ENCODE results near the gene ETFRF1.

The ETFRF1 gene

DNA sequence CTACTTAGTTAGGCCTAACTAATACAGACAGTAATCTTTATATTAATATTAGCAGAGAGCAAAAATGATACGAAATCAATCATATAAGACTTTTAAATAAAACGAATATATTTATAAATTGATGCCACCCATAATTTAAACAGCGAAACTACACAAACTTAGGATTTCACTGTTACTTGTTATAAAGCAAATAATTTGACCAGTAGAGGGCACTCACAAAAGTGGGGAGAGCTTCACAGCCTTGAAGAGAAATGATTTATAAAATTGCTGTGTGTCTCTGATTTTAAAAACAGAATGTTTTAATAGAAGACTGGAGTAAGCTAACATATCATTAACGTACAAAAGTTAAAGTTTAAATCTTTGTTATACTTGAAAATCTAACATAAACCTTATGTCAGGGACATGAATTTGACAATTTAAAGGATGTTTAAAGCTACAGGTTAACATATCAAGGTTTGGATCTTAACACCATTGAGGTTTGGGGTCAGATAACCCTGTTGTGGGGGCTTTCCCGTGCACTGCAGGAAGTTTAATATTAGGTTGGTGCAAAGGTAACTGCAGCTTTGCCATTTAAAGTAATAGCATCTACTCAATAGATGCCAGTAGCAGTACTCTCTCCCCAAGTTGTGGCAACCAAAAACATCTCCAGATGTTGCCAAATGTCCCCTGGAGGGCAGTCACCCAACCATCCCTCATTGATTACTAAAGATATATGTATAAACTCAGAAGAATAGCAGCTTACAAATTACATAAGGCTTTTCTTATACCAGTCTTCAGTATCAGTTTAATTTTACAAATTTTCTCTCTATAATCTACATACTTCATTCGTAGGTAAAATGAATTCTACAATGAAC is 46.4 kb downstream of the ETFRF1 start:
- no peak overlapping the region for H3K4me3 ChIP-seq (ENCODE audit: low read depth, low read length)
- TF ChIP-seq, protein P1, sequence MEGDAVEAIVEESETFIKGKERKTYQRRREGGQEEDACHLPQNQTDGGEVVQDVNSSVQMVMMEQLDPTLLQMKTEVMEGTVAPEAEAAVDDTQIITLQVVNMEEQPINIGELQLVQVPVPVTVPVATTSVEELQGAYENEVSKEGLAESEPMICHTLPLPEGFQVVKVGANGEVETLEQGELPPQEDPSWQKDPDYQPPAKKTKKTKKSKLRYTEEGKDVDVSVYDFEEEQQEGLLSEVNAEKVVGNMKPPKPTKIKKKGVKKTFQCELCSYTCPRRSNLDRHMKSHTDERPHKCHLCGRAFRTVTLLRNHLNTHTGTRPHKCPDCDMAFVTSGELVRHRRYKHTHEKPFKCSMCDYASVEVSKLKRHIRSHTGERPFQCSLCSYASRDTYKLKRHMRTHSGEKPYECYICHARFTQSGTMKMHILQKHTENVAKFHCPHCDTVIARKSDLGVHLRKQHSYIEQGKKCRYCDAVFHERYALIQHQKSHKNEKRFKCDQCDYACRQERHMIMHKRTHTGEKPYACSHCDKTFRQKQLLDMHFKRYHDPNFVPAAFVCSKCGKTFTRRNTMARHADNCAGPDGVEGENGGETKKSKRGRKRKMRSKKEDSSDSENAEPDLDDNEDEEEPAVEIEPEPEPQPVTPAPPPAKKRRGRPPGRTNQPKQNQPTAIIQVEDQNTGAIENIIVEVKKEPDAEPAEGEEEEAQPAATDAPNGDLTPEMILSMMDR (IDR thresholded peaks at IDR 0.05; ENCODE audit: low read depth, low read length): peak; percentile 67
- peak; percentile 70 for DNase-seq (ENCODE audit: low read depth, low spot score)
- in situ Hi-C loops (cut with HindIII; ENCODE audit: low sequenced_read_pairs): no loop called here

DNA sequence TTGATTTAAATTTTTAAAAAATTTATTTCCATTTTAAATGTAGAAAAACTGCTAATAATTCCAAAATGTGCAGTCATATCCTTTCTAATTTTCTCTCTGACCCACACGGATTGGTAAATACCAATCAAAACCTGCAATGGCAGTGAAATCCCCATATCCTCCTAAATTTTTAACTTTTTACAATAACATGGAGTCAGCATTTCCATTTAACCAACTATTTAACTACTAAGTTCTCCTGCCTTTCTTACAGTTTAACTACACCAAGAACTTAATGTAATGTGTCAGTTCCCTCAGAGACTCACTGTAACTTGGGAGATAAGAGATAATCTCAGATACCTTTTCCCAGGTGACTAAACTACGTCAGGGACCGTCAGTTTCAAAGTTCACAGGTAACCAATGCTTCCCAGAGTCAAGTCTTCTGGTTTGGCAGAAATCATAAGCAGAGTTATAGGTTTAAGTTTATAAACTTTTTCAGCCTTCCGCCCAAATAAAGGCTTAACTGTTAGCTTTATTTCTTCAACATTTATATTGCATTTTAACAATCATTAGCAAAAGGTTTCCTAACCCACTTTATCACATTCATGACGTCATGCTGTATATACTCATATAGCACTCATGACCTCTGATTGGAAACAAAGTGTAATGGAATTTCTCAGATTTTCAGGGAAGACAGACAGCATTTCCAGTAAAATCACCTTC is 48.1 kb downstream of the ETFRF1 start:
- in situ Hi-C loops (cut with HindIII; ENCODE audit: low sequenced_read_pairs): no loop called here
- no peak overlapping the region for H3K4me3 ChIP-seq (ENCODE audit: low read depth, low read length)
- DNase-seq (ENCODE audit: low read depth, low spot score): no peak
- TF ChIP-seq, protein P1 (IDR thresholded peaks at IDR 0.05; ENCODE audit: low read depth, low read length): no peak

DNA sequence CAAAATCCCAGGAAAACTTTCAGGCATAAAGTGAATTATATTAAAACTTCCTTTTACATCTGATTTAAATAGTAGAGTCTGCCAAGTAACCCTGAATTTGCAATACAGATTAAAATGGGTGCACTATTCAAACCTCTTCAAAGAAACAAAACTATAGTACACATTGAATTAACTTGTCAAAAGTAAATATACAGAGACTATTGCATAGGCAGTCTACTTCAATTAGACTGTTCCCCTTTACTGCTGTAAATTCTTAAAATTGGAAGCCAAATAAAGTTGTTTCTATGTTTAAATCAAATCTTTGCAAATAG is 48.6 kb downstream of the ETFRF1 start:
- TF ChIP-seq, protein P1 (IDR thresholded peaks at IDR 0.05; ENCODE audit: low read depth, low read length): no peak
- no peak for DNase-seq (ENCODE audit: low read depth, low spot score)
- in situ Hi-C loops (cut with HindIII; ENCODE audit: low sequenced_read_pairs): no loop called here
- H3K4me3 ChIP-seq (ENCODE audit: low read depth, low read length): no peak overlapping the region

DNA sequence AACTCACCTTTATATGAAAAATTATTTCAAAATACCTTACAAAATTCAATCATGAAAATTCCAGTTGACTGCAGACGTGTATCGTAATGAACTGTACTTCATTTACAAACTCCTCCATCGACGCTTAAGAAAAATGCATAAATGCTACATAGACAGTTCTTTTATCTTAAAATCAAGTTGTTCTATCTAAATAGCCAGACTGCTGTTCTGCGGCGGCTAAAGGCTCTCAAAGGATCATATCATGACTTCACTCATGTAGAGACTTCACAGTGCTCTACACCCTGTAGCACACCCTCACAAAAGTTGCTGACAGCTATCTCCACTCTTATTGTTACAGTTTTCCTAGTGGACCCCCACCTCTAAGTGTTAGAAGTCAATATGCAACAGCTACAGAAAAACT is 50.5 kb downstream of the ETFRF1 start:
- no peak for DNase-seq (ENCODE audit: low read depth, low spot score)
- in situ Hi-C loops (cut with HindIII; ENCODE audit: low sequenced_read_pairs): no loop called here
- H3K4me3 ChIP-seq (ENCODE audit: low read depth, low read length): no peak overlapping the region
- TF ChIP-seq, protein P1 (IDR thresholded peaks at IDR 0.05; ENCODE audit: low read depth, low read length): no peak

DNA sequence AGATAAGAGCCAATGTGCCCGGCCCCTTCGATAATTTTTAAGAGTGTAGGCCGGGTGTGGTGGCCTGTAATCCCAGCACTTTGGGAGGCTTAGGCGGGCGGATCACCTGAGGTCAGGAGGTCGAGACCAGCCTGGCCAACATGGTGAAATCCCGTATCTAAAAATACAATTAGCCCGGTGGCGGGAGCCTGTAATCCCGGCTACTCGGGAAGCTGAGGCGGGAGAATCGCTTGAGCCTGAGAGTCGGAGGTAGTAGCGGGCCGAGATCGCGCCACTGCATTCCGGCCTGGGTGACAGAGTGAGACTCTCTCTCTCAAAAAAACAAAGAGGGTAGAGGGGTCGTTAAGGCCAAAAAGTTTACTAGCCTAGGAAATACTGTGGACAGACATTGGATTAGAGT is 53.1 kb downstream of the ETFRF1 start:
- in situ Hi-C loops (cut with HindIII; ENCODE audit: low sequenced_read_pairs): no loop called here

DNA sequence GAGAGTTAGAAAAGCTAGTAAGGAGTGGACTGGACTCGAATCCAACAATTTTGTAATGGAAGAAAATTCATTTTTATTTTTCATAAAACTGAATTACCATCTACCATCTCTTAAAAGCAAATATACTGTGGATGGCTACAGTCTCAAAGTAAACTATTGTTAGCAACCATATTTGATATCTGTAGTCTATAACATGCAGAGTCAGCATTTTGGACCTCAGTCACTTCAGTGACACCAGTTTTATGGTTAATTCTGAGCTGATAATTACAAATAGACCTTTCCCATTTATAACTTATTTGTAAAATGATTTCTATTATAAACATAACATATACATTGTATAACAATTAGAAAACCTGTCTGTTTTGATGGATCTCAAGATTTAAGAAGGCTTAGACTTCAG is 53.7 kb downstream of the ETFRF1 start:
- H3K4me3 ChIP-seq (ENCODE audit: low read depth, low read length): no peak overlapping the region
- TF ChIP-seq, protein P1 (IDR thresholded peaks at IDR 0.05; ENCODE audit: low read depth, low read length): no peak
- in situ Hi-C loops (cut with HindIII; ENCODE audit: low sequenced_read_pairs): no loop called here
- no peak for DNase-seq (ENCODE audit: low read depth, low spot score)

More for the DNA sequence above, 53.1 kb downstream of the ETFRF1 start:
- TF ChIP-seq, protein P1 (IDR thresholded peaks at IDR 0.05; ENCODE audit: low read depth, low read length): no peak
- DNase-seq (ENCODE audit: low read depth, low spot score): no peak
- no peak overlapping the region for H3K4me3 ChIP-seq (ENCODE audit: low read depth, low read length)

Measured in astrocyte of the spinal cord (primary cell).